ENCODE results near the gene ALDH4A1. TPM values are rescaled to one million over a fixed set of nuclear protein-coding genes. Genes with fewer than 3 reads are reported as not detected.

Gene ALDH4A1
- total and polyA plus RNA-seq, 9 donors: 2.8 to 13.9 (median 8.0) TPM

DNA sequence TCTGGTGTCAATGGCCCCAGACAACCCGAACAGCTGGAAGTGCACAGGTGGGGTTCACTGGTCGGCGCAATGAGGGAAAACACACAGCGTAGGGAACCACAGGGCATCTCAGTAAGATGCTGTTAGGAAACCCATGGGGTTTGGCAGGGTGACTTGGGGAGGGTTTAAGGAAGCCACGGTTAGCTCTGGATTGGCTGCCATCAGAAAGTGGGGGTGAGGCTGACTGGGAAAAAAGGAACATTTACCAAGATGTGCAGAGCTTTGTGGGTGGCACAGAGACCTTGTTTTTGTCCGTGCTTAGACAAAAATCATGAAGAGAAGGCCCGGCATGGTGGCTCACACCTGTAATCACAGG is 11.0 kb downstream of the ALDH4A1 start:
- no peak overlapping the region for H3K4me3 ChIP-seq
- TF ChIP-seq EP300 (IDR thresholded peaks at IDR 0.05) (no peak), POLR2A (IDR thresholded peaks at IDR 0.05) (no peak)
- TF ChIP-seq, protein P1, sequence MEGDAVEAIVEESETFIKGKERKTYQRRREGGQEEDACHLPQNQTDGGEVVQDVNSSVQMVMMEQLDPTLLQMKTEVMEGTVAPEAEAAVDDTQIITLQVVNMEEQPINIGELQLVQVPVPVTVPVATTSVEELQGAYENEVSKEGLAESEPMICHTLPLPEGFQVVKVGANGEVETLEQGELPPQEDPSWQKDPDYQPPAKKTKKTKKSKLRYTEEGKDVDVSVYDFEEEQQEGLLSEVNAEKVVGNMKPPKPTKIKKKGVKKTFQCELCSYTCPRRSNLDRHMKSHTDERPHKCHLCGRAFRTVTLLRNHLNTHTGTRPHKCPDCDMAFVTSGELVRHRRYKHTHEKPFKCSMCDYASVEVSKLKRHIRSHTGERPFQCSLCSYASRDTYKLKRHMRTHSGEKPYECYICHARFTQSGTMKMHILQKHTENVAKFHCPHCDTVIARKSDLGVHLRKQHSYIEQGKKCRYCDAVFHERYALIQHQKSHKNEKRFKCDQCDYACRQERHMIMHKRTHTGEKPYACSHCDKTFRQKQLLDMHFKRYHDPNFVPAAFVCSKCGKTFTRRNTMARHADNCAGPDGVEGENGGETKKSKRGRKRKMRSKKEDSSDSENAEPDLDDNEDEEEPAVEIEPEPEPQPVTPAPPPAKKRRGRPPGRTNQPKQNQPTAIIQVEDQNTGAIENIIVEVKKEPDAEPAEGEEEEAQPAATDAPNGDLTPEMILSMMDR (IDR thresholded peaks at IDR 0.05): no peak
- WGBS, 3 donors: 92 to 93% (median 92%) methylated on average over 7 of the region's 7 CpGs
- no peak overlapping the region for H3K27ac ChIP-seq
- DNase-seq: no peak
- H3K36me3 ChIP-seq: no peaks in the 10 kb centered on the region
- no peaks in the 10 kb centered on the region for H3K27me3 ChIP-seq
- H3K9me3 ChIP-seq: no peaks in the 10 kb centered on the region
- no peaks in the 10 kb centered on the region for H3K4me1 ChIP-seq (ENCODE audit: insufficient read depth)
- intact Hi-C loops (cut with DNase I): no loop called here

DNA sequence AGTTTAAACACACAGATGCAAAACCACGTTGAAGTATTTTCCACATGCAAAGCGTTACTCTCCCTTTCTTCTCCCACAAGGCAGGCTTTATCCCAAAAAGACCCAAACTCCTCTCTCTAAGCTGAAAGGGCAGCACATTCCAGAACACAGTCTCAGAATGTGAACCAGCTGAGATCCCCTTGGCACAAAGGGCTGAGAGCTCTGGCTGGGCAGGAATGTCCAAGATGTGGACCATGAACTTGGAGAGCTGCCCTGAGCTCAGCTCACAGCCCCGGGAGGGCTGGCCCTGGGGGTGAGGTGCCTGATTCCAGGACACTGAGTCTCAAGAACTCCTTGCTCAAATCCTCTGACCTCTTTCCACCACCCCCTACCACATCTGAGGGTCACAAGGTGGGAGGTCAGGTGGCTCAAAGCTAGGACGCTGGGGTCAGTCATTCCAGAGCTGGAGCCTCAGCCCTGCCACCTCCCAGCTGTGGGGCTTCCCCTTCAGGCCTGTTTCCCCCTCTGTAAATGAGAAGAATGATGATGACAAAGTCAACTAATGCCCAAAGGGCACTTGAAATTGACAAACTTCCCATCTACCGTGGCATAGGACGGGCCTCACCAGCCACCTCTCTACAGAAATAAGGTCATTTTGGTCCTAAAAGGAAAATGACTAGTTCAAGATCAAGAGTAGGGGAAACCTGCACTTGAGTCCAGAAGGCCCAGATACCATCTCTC is 11.5 kb downstream of the ALDH4A1 start:
- peak in 2 of 5 donors; percentile 25 to 66 for DNase-seq
- Histone ChIP-seq H3K27me3 (no peaks in the 10 kb centered on the region), H3K4me1 (ENCODE audit: insufficient read depth) (no peaks in the 10 kb centered on the region), H3K36me3 (no peaks in the 10 kb centered on the region), H3K4me3 (no peak overlapping the region), H3K27ac (no peak overlapping the region), H3K9me3 (no peaks in the 10 kb centered on the region)
- intact Hi-C loops (cut with DNase I): no loop called here
- WGBS, 3 donors: 32 to 46% (median 46%) methylated on average over 6 of the region's 6 CpGs
- TF ChIP-seq EP300 (IDR thresholded peaks at IDR 0.05): no peak
- TF ChIP-seq POLR2A (IDR thresholded peaks at IDR 0.05): no peak
- TF ChIP-seq, protein P1 (IDR thresholded peaks at IDR 0.05): no peak

DNA sequence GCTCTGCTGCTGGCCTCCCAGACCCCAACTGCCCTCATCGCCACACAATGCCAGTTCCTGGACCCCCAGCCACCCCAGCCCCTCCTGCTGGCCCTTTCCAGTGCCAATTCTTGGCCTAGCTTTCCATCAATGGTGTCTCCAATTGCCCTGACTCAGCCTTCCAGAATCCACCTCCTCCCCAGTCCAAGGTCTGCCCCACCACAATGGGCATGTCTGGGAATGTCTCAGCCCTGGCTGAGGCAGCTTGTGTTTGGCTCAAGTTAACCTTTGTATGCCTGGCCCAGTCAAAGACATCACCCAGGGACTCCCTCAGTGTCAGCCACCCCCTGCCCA is 16.4 kb downstream of the ALDH4A1 start:
- Histone ChIP-seq H3K36me3 (no peaks in the 10 kb centered on the region), H3K4me3 (no peak overlapping the region), H3K4me1 (ENCODE audit: insufficient read depth) (no peaks in the 10 kb centered on the region), H3K27ac (no peak overlapping the region), H3K27me3 (no peaks in the 10 kb centered on the region), H3K9me3 (no peaks in the 10 kb centered on the region)
- intact Hi-C loops (cut with DNase I): no loop called here
- 88 to 97% (median 95%) methylated on average over 1 of the region's 1 CpG for WGBS, 3 donors
- DNase-seq: no peak
- TF ChIP-seq, protein P1 (IDR thresholded peaks at IDR 0.05): no peak
- TF ChIP-seq EP300 (IDR thresholded peaks at IDR 0.05): no peak
- TF ChIP-seq POLR2A (IDR thresholded peaks at IDR 0.05): no peak

DNA sequence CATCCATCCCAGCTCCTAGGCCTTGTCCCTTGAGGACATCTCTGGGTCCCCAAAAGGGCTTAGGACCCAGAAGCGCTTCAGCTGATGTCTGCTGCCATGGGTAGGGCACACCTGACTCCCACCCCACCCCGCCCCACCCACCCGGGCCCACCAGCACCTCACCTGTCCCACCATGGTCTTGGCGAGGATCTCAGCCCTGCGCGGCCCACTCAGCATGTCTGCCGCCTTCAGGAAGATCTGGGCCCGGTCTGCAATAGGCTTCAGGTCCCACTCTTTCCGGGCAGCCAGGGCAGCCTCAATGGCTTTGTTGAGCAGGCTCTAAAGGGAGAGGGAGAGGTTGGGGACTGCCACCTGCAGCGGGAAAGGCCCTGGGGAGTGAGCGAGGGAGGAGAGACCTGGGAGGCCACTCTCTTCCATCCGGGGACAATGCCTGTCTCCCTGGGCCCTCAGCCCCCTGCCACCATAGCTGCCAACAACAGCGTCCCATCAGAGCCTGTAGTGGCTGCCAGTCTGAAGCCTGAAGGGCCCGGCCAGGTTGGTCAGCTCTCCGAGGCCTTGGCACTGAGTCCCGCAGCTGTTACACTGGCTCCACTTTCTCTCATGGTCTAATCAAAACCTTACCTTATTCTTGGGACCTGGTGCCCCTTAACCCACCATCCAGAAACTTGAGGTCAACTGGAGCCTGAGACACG is 16.9 kb downstream of the ALDH4A1 start:
- Histone ChIP-seq H3K36me3 (no peaks in the 10 kb centered on the region), H3K4me1 (ENCODE audit: insufficient read depth) (no peaks in the 10 kb centered on the region), H3K27me3 (no peaks in the 10 kb centered on the region), H3K9me3 (no peaks in the 10 kb centered on the region), H3K4me3 (no peak overlapping the region), H3K27ac (no peak overlapping the region)
- WGBS, 3 donors: 91 to 93% (median 92%) methylated on average over 15 to 17 of the region's 17 CpGs
- intact Hi-C loops (cut with DNase I): no loop called here
- TF ChIP-seq, protein P1 (IDR thresholded peaks at IDR 0.05): no peak
- no peak for TF ChIP-seq POLR2A (IDR thresholded peaks at IDR 0.05)
- no peak for TF ChIP-seq EP300 (IDR thresholded peaks at IDR 0.05)
- DNase-seq: no peak

Measured in ovary (tissue), 9 donors.